ENCODE results near the gene OR56B1. TPM values are rescaled to one million over a fixed set of nuclear protein-coding genes. Genes with fewer than 3 reads are reported as not detected.
"Not testable (repeated sequence)": the region's sequence is repeated elsewhere in the genome, so short reads cannot be mapped to it uniquely, and the experiment has no call there.

OR56B1 gene
- total RNA-seq, 4 donors from 2014 or later, result not detected

- 63% methylated on average over 3 of the region's 3 CpGs for WGBS
- Histone ChIP-seq H3K4me1 (no peaks in the 10 kb centered on the region), H3K27me3 (no peaks in the 10 kb centered on the region), H3K36me3 (peaks cover 37% of the 10 kb centered on the region), H3K9me3 (no peaks in the 10 kb centered on the region), H3K27ac (no peak overlapping the region), H3K4me3 (no peak overlapping the region)
- no peak for TF ChIP-seq EP300 (IDR thresholded peaks at IDR 0.05)
- TF ChIP-seq POLR2A (IDR thresholded peaks at IDR 0.05), result no peak
- TF ChIP-seq POLR2AphosphoS5 (IDR thresholded peaks at IDR 0.05), result no peak
- no peak for TF ChIP-seq CTCF (IDR thresholded peaks at IDR 0.05)
- DNase-seq (ENCODE audit: low spot score in 2 of 2), result no peak
Observed at GRCh38 chr11:5701055-5701577, 35.1 kb upstream of the OR56B1 start.

- Histone ChIP-seq H3K9me3 (no peaks in the 10 kb centered on the region), H3K27me3 (no peaks in the 10 kb centered on the region), H3K36me3 (peaks cover 35% of the 10 kb centered on the region), H3K4me1 (no peaks in the 10 kb centered on the region), H3K27ac (no peak overlapping the region), H3K4me3 (no peak overlapping the region)
- 95% methylated on average over 2 of the region's 2 CpGs for WGBS
- DNase-seq (ENCODE audit: low spot score in 2 of 2), result no peak
- TF ChIP-seq EP300 (IDR thresholded peaks at IDR 0.05), result no peak
- no peak for TF ChIP-seq POLR2A (IDR thresholded peaks at IDR 0.05)
- no peak for TF ChIP-seq CTCF (IDR thresholded peaks at IDR 0.05)
- TF ChIP-seq POLR2AphosphoS5 (IDR thresholded peaks at IDR 0.05), result no peak
Observed at GRCh38 chr11:5703741-5704536, 32.3 kb upstream of the OR56B1 start.

- H3K4me3 ChIP-seq, result no peak overlapping the region
- no peaks in the 10 kb centered on the region for H3K4me1 ChIP-seq
- H3K36me3 ChIP-seq, result peaks cover 45% of the 10 kb centered on the region
- WGBS, result 96% methylated on average over 4 of the region's 4 CpGs
- no peak overlapping the region for H3K27ac ChIP-seq
- no peak for DNase-seq (ENCODE audit: low spot score in 2 of 2)
- no peaks in the 10 kb centered on the region for H3K27me3 ChIP-seq
- no peaks in the 10 kb centered on the region for H3K9me3 ChIP-seq
- TF ChIP-seq EP300 (IDR thresholded peaks at IDR 0.05), result no peak
- TF ChIP-seq CTCF (IDR thresholded peaks at IDR 0.05), result no peak
- no peak for TF ChIP-seq POLR2AphosphoS5 (IDR thresholded peaks at IDR 0.05)
- no peak for TF ChIP-seq POLR2A (IDR thresholded peaks at IDR 0.05)
Observed at GRCh38 chr11:5705688-5706087, 30.6 kb upstream of the OR56B1 start.

- no peak overlapping the region for H3K4me3 ChIP-seq
- H3K27me3 ChIP-seq, result no peaks in the 10 kb centered on the region
- WGBS, result 65% methylated on average over 1 of the region's 1 CpG
- no peak for DNase-seq (ENCODE audit: low spot score in 2 of 2)
- peak in 1 of 2 donors; percentile 23 for TF ChIP-seq CTCF (IDR thresholded peaks at IDR 0.05)
- no peak for TF ChIP-seq POLR2A (IDR thresholded peaks at IDR 0.05)
- no peak for TF ChIP-seq POLR2AphosphoS5 (IDR thresholded peaks at IDR 0.05)
- no peak for TF ChIP-seq EP300 (IDR thresholded peaks at IDR 0.05)
- H3K4me1 ChIP-seq, result no peaks in the 10 kb centered on the region
- H3K27ac ChIP-seq, result no peak overlapping the region
- H3K9me3 ChIP-seq, result no peaks in the 10 kb centered on the region
- H3K36me3 ChIP-seq, result peaks cover 24% of the 10 kb centered on the region
Observed at GRCh38 chr11:5712507-5712906, 23.7 kb upstream of the OR56B1 start.

GRCh38 chr11:5713695-5714094 is 22.6 kb upstream of the OR56B1 start:
- no peak for TF ChIP-seq POLR2A (IDR thresholded peaks at IDR 0.05)
- no peak for TF ChIP-seq POLR2AphosphoS5 (IDR thresholded peaks at IDR 0.05)
- no peak for TF ChIP-seq EP300 (IDR thresholded peaks at IDR 0.05)
- no peak for TF ChIP-seq CTCF (IDR thresholded peaks at IDR 0.05)
- 77% methylated on average over 5 of the region's 5 CpGs for WGBS
- no peak overlapping the region for H3K4me3 ChIP-seq
- no peak for DNase-seq (ENCODE audit: low spot score in 2 of 2)
- H3K27me3 ChIP-seq, result no peaks in the 10 kb centered on the region
- H3K36me3 ChIP-seq, result peaks cover 12% of the 10 kb centered on the region
- no peaks in the 10 kb centered on the region for H3K9me3 ChIP-seq
- H3K4me1 ChIP-seq, result no peaks in the 10 kb centered on the region
- H3K27ac ChIP-seq, result no peak overlapping the region

- H3K27me3 ChIP-seq; H3K4me3 ChIP-seq; H3K27ac ChIP-seq; H3K9me3 ChIP-seq; H3K4me1 ChIP-seq; H3K36me3 ChIP-seq; DNase-seq (ENCODE audit: low spot score in 2 of 2): not testable (repeated sequence)
- WGBS, result 50% methylated on average over 1 of the region's 1 CpG
Observed at GRCh38 chr11:5716518-5716917, 19.7 kb upstream of the OR56B1 start.
